CD4-positive, alpha-beta T cell treated with Interferon gamma for 1 hour (primary cell): ENCODE data around the gene AFF3.
"Not testable (repeated sequence)": the region's sequence is repeated elsewhere in the genome, so short reads cannot be mapped to it uniquely, and the experiment has no call there.

Experiments used
- DNase-seq: peaks from one replicate; pipeline ENCODE4 v3.0.0-alpha.2; 2020

AFF3 gene

GRCh38 chr2:100106460-100106859, 35.9 kb downstream of the AFF3 start:
- DNase-seq, result no peak

GRCh38 chr2:100105678-100106054, 36.7 kb downstream of the AFF3 start:
- no peak for DNase-seq

GRCh38 chr2:100104718-100105677, 37.4 kb downstream of the AFF3 start:
- DNase-seq, result peak; percentile 7

- DNase-seq, result not testable (repeated sequence)
These were observed 38.1 kb downstream of the AFF3 start for GRCh38 chr2:100104265-100104664.

- not testable (repeated sequence) for DNase-seq
These were observed 38.7 kb downstream of the AFF3 start for GRCh38 chr2:100103527-100104252.

- not testable (repeated sequence) for DNase-seq
These were observed 39.8 kb downstream of the AFF3 start for GRCh38 chr2:100102466-100103180.

GRCh38 chr2:100098855-100099254, 43.5 kb downstream of the AFF3 start:
- DNase-seq, result not testable (repeated sequence)

GRCh38 chr2:100097611-100098294, 44.6 kb downstream of the AFF3 start:
- DNase-seq, result not testable (repeated sequence)

GRCh38 chr2:100095845-100096244, 46.5 kb downstream of the AFF3 start:
- not testable (repeated sequence) for DNase-seq

GRCh38 chr2:100091807-100092206, 50.6 kb downstream of the AFF3 start:
- not testable (repeated sequence) for DNase-seq

- DNase-seq, result not testable (repeated sequence)
These were observed 56.6 kb downstream of the AFF3 start for GRCh38 chr2:100085744-100086143.

GRCh38 chr2:100083421-100084216, 58.8 kb downstream of the AFF3 start:
- DNase-seq, result not testable (repeated sequence)

GRCh38 chr2:100082302-100082978, 60.0 kb downstream of the AFF3 start:
- not testable (repeated sequence) for DNase-seq

- no peak for DNase-seq
These were observed 64.5 kb downstream of the AFF3 start for GRCh38 chr2:100077935-100078334.

GRCh38 chr2:100077456-100077855, 64.9 kb downstream of the AFF3 start:
- no peak for DNase-seq

GRCh38 chr2:100075532-100075931, 66.9 kb downstream of the AFF3 start:
- no peak for DNase-seq

- DNase-seq, result no peak
These were observed 69.3 kb downstream of the AFF3 start for GRCh38 chr2:100073110-100073509.

GRCh38 chr2:100072503-100072902, 69.9 kb downstream of the AFF3 start:
- no peak for DNase-seq

- peak; percentile 4 for DNase-seq
These were observed 70.9 kb downstream of the AFF3 start for GRCh38 chr2:100071335-100072043.

GRCh38 chr2:100070078-100070477, 72.3 kb downstream of the AFF3 start:
- no peak for DNase-seq
